ENCODE measurements around the gene PCP2.

The PCP2 gene

DNA sequence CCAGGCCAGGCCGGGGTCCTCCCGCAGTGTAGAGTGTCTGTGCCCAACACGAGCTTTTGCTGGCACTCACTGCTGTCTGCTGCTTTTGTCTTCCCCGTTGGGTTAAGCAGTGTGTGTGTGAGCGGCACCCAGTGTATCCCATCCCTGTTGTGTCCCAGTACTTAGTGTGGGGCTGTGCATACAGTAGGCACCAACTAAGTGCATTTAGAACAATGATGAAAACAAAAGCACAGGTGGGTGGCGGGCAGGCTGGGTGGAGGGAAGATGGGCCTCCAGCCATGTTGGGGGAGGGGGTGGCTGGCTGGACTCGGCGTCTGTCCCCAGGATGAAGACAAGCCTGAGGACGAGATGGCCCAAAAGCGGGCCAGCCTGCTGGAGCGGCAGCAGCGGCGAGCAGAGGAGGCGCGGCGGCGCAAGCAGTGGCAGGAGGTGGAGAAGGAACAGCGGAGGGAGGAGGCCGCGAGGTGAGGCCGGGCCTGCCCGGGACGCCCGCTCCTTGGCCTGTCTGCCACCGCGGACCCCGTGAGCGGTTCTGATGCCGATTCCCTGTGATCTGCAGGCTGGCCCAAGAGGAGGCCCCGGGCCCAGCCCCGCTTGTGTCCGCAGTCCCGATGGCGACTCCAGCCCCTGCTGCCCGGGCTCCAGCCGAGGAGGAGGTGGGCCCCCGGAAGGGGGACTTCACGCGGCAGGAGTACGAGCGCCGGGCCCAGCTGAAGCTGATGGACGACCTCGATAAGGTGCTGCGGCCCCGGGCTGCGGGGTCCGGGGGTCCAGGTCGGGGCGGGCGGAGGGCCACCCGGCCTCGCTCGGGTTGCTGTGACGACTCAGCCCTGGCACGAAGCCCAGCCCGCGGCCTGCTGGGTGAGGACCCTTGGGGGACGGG lies 18.4 kb downstream of the PCP2 start:
- TF ChIP-seq, protein P1, sequence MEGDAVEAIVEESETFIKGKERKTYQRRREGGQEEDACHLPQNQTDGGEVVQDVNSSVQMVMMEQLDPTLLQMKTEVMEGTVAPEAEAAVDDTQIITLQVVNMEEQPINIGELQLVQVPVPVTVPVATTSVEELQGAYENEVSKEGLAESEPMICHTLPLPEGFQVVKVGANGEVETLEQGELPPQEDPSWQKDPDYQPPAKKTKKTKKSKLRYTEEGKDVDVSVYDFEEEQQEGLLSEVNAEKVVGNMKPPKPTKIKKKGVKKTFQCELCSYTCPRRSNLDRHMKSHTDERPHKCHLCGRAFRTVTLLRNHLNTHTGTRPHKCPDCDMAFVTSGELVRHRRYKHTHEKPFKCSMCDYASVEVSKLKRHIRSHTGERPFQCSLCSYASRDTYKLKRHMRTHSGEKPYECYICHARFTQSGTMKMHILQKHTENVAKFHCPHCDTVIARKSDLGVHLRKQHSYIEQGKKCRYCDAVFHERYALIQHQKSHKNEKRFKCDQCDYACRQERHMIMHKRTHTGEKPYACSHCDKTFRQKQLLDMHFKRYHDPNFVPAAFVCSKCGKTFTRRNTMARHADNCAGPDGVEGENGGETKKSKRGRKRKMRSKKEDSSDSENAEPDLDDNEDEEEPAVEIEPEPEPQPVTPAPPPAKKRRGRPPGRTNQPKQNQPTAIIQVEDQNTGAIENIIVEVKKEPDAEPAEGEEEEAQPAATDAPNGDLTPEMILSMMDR (IDR thresholded peaks at IDR 0.05; ENCODE audit: low read depth, low read length): no peak
- H3K4me3 ChIP-seq (ENCODE audit: low read depth, low read length): no peak overlapping the region

DNA sequence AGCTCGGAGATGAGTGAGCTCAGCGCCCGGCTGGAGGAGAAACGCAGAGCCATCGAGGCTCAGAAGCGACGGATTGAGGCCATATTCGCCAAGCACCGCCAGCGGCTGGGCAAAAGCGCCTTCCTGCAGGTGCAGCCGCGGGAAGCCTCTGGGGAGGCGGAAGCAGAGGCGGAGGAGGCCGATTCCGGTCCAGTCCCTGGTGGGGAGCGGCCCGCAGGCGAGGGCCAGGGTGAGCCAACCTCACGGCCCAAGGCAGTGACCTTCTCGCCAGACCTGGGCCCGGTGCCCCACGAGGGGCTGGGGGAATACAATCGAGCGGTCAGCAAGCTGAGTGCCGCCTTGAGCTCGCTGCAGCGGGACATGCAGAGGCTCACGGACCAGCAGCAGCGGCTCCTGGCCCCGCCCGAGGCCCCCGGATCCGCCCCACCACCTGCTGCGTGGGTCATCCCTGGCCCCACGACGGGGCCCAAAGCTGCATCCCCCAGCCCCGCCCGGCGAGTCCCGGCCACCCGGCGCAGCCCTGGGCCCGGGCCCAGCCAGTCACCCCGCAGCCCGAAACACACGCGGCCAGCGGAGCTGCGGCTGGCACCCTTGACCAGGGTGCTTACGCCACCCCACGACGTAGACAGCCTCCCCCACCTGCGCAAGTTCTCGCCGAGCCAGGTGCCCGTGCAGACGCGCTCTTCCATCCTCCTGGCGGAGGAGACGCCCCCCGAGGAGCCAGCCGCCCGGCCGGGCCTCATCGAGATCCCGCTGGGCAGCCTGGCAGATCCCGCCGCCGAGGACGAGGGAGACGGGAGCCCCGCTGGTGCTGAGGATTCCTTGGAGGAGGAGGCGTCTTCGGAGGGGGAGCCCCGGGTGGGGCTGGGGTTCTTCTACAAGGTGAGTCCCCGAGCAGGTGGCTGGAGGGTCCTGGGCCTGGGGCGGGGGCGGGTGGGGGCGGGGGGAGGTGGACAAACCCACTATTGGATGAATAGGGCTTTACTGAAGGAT lies 20.9 kb downstream of the PCP2 start:
- TF ChIP-seq, protein P1 (IDR thresholded peaks at IDR 0.05; ENCODE audit: low read depth, low read length): no peak
- H3K4me3 ChIP-seq (ENCODE audit: low read depth, low read length): no peak overlapping the region

DNA sequence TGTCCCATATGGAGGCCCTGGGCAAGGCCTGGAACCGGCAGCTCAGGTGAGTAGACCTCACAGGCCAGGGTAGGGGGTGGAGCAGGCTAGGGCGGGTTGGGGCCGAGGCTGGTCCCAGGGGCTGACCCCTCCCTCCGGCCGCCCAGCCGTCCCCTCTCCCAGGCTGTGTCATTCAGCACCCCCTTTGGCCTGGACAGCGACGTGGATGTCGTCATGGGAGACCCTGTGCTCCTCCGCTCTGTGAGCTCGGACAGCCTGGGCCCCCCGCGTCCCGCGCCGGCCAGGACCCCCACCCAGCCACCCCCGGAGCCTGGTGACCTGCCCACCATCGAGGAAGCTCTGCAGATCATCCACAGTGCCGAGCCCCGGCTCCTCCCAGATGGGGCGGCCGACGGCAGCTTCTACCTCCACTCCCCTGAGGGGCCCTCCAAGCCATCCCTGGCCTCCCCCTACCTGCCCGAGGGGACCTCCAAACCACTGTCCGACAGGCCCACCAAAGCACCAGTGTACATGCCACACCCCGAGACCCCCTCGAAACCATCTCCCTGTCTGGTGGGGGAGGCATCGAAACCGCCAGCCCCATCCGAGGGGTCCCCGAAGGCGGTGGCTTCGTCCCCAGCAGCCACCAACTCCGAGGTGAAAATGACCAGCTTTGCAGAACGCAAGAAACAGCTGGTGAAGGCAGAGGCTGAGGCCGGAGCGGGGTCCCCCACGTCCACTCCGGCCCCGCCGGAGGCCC lies 21.8 kb downstream of the PCP2 start:
- TF ChIP-seq, protein P1 (IDR thresholded peaks at IDR 0.05; ENCODE audit: low read depth, low read length): no peak
- H3K4me3 ChIP-seq (ENCODE audit: low read depth, low read length): no peak overlapping the region

DNA sequence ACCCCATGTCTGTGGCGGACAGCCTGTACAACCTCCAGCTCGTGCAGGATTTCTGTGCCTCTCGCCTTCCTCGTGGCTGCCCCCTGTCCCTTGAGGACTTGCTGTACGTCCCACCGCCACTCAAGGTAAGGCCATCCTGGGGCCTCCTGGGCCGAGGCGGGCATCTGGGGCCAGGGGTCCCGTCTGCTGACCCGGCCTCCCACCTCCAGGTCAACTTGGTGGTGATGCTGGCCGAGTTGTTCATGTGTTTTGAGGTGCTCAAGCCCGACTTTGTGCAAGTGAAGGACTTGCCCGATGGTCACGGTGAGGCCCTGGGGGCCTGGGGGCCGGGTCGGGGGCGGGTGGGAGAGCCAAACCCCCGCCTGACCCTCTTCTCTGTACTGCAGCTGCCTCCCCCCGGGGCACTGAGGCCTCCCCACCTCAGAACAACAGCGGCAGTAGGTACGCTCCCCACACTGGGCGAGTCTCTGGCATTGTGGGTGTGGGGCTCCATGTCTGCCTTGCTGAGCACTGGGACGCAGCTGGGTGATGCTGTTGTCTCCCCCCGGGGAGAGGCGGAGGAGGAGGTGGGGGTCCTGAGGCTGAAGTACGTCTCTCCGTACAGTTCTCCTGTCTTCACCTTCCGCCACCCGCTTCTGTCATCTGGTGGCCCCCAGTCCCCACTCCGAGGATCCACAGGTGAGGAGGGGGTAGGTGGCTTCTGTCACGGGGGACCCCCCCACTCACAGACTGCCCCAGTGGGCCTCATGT lies 22.9 kb downstream of the PCP2 start:
- no peak overlapping the region for H3K4me3 ChIP-seq (ENCODE audit: low read depth, low read length)
- TF ChIP-seq, protein P1 (IDR thresholded peaks at IDR 0.05; ENCODE audit: low read depth, low read length): no peak

DNA sequence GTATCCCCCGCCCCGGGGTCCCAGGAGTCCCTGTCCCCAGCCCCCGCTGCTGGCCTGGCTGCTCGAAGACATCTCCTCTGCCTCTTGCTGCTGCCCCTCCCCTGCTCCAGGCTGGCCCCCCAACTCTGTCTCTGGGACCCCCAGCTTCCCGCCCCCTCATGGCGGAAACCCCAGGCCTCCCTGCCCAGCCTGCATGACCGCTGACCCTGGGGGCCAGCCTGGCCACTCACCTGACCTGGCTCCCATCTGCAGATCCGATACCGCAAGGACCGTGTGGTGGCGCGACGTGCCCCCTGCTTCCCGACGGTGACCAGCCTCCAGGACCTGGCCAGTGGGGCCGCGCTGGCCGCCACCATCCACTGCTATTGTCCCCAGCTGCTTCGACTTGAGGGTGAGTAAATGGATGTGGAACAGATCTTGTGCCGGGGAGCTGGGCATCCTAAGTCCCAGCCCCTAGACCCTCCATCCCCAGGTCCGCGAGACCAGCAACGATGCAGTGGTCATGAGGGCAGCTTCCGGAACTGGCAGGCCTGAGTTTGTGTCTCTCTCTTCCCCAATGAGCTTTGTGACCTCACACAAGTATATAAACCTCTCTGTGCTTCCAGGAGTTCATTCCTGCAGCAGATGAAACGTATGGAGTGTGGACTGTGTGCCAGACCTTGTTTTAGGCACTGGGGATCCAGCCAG lies 25.5 kb downstream of the PCP2 start:
- no peak overlapping the region for H3K4me3 ChIP-seq (ENCODE audit: low read depth, low read length)

More for the DNA sequence above, 25.5 kb downstream of the PCP2 start:
- TF ChIP-seq, protein P1 (IDR thresholded peaks at IDR 0.05; ENCODE audit: low read depth, low read length): no peak
